ENCODE results near the gene PRODH2.

DNA sequence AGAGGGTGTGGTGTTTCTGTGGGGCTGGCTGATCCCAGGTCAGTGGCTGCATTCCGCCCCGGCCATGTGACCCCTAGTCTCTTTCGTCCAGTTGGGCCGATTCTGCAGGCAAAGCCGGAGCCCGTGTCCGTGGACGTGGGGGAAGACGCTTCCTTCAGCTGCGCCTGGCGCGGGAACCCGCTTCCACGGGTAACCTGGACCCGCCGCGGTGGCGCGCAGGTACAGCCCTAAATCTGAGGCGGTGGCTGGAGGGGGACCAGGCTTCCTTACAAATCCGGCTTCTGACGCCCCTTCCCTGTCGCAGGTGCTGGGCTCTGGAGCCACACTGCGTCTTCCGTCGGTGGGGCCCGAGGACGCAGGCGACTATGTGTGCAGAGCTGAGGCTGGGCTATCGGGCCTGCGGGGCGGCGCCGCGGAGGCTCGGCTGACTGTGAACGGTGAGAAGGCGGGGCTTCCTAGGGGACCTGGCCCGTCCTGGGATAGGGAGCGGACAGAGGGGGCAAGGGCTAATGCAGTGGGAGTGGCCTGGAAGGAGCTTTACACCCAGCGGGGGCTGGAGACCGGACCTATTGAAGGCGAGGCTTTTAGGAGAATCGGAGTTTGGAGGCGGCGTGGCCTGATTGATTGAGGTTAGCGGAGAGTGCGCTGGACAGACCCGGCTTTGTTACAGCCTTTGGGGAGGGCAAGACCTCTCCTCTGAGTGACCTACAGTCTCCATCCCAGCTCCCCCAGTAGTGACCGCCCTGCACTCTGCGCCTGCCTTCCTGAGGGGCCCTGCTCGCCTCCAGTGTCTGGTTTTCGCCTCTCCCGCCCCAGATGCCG lies 48.4 kb upstream of the PRODH2 start:
- TF ChIP-seq, protein P1, sequence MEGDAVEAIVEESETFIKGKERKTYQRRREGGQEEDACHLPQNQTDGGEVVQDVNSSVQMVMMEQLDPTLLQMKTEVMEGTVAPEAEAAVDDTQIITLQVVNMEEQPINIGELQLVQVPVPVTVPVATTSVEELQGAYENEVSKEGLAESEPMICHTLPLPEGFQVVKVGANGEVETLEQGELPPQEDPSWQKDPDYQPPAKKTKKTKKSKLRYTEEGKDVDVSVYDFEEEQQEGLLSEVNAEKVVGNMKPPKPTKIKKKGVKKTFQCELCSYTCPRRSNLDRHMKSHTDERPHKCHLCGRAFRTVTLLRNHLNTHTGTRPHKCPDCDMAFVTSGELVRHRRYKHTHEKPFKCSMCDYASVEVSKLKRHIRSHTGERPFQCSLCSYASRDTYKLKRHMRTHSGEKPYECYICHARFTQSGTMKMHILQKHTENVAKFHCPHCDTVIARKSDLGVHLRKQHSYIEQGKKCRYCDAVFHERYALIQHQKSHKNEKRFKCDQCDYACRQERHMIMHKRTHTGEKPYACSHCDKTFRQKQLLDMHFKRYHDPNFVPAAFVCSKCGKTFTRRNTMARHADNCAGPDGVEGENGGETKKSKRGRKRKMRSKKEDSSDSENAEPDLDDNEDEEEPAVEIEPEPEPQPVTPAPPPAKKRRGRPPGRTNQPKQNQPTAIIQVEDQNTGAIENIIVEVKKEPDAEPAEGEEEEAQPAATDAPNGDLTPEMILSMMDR (conservative IDR thresholded peaks at IDR 0.05) = no peak
- TF ChIP-seq ZFX (IDR thresholded peaks at IDR 0.05) = no peak

Data from C4-2B (cell line).